ENCODE data around the gene GRIK3.

DNA sequence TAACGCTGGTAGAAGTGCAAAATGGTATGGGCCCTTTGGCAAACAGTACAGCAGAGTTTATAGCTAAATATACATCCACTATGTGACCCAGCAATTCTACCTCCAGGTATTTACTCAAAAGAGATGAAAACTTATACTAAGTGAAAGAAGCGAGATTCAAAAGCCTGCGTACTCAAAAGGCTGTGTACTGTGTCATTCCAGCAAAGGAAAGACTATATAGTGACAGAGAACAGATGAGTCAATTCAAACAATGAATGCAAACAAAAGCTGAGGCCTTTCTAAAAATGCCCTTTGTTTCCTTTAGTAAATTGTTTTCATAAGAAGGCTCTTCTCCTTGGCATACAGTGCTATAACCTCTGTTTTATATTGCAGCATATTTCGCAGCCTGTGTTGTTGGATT, 282.8 kb downstream of the GRIK3 start:
- TF ChIP-seq, protein P1, sequence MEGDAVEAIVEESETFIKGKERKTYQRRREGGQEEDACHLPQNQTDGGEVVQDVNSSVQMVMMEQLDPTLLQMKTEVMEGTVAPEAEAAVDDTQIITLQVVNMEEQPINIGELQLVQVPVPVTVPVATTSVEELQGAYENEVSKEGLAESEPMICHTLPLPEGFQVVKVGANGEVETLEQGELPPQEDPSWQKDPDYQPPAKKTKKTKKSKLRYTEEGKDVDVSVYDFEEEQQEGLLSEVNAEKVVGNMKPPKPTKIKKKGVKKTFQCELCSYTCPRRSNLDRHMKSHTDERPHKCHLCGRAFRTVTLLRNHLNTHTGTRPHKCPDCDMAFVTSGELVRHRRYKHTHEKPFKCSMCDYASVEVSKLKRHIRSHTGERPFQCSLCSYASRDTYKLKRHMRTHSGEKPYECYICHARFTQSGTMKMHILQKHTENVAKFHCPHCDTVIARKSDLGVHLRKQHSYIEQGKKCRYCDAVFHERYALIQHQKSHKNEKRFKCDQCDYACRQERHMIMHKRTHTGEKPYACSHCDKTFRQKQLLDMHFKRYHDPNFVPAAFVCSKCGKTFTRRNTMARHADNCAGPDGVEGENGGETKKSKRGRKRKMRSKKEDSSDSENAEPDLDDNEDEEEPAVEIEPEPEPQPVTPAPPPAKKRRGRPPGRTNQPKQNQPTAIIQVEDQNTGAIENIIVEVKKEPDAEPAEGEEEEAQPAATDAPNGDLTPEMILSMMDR (IDR thresholded peaks at IDR 0.05; ENCODE audit: control extremely low read depth in 1 of 3, insufficient read depth in 1 of 3, low read depth in 1 of 3, low read length in 3 of 3), result no peak
- TF ChIP-seq JUND (IDR thresholded peaks at IDR 0.05; ENCODE audit: low read length) (no peak), TBP (IDR thresholded peaks at IDR 0.05; ENCODE audit: low read depth, low read length) (no peak), EZH2 (IDR thresholded peaks at IDR 0.05; ENCODE audit: low read depth, low read length, severe bottlenecking) (no peak)
